SK-N-MC (cell line): Measurements from ENCODE around the gene PLA2G2D.

Experiments
- EZH2 ChIP-seq: fragments of 200-600 bp; sonication (generic); IDR thresholded peaks from one replicate; pipeline ENCODE4 v1.6.1; 2017; ENCODE audit warnings: antibody characterized with exemption
- POLR2AphosphoS5 ChIP-seq: IDR thresholded peaks from 2 replicates; pipeline ENCODE4 v1.6.1; 2012; ENCODE audit warnings: mild to moderate bottlenecking, low read depth, low read length, borderline replicate concordance

GRCh38 chr1:20124456-20125057, 5.2 kb upstream of the PLA2G2D start:
- TF ChIP-seq POLR2AphosphoS5 (no peak), EZH2 (no peak)
